H9 (cell line): Measurements from ENCODE around the gene EFCAB11. TPM values are rescaled to one million over a fixed set of nuclear protein-coding genes. Genes with fewer than 3 reads are reported as not detected.

Source experiments
- DNase-seq: peaks from one replicate; pipeline ENCODE4 v3.0.0-alpha.2; 2017
- H2AFZ ChIP-seq: one replicate; pipeline ENCODE4 v1.6.1; 2013; ENCODE audit warnings: mild to moderate bottlenecking, low read length, control low read depth, moderate library complexity
- H2AK5ac ChIP-seq: 2 replicates; pipeline ENCODE4 v1.6.1; 2013; ENCODE audit warnings: low read length, control low read depth, mixed read lengths; ENCODE audit not compliant: insufficient read length
- H2BK120ac ChIP-seq: one replicate; pipeline ENCODE4 v1.6.1; 2013; ENCODE audit warnings: low read depth, mild to moderate bottlenecking, low read length, control low read depth, inconsistent platforms; ENCODE audit not compliant: poor library complexity, severe bottlenecking
- H2BK12ac ChIP-seq: 2 replicates; pipeline ENCODE4 v1.6.1; 2013; ENCODE audit warnings: low read length, control low read depth, mixed read lengths, low read depth; ENCODE audit not compliant: insufficient read length
- H2BK15ac ChIP-seq: 2 replicates; pipeline ENCODE4 v1.6.1; 2013; ENCODE audit warnings: low read depth, low read length, control low read depth
- H2BK20ac ChIP-seq: one replicate; pipeline ENCODE4 v1.6.1; 2013; ENCODE audit warnings: low read depth, mild to moderate bottlenecking, low read length, control low read depth, inconsistent platforms; ENCODE audit not compliant: poor library complexity, severe bottlenecking
- H2BK5ac ChIP-seq: 2 replicates; pipeline ENCODE4 v1.6.1; 2013; ENCODE audit warnings: low read length, control low read depth, mixed read lengths; ENCODE audit not compliant: insufficient read length
- H3K14ac ChIP-seq: 2 replicates; pipeline ENCODE4 v1.6.1; 2013; ENCODE audit warnings: low read length, control low read depth; ENCODE audit not compliant: insufficient read depth
- H3K18ac ChIP-seq: 2 replicates; pipeline ENCODE4 v1.6.1; 2013; ENCODE audit warnings: low read depth, mild to moderate bottlenecking, mixed read lengths, low read length, control low read depth; ENCODE audit not compliant: insufficient read length
- H3K23ac ChIP-seq: 2 replicates; pipeline ENCODE4 v1.6.1; 2013; ENCODE audit warnings: low read length, control low read depth, mixed read lengths, low read depth; ENCODE audit not compliant: insufficient read length
- H3K23me2 ChIP-seq: 2 replicates; pipeline ENCODE4 v1.6.1; 2013; ENCODE audit warnings: low read depth, mild to moderate bottlenecking, mixed read lengths, low read length, control low read depth; ENCODE audit not compliant: insufficient read length, poor library complexity, severe bottlenecking
- H3K27ac ChIP-seq: 2 replicates; pipeline ENCODE4 v1.5.1; 2013; ENCODE audit warnings: low read length, control low read depth, mixed read lengths, low read depth; ENCODE audit not compliant: insufficient read length
- H3K27me3 ChIP-seq: 2 replicates; pipeline ENCODE4 v1.6.1; 2013; ENCODE audit warnings: low read length, control low read depth, inconsistent platforms; ENCODE audit not compliant: insufficient read depth
- H3K4ac ChIP-seq: 2 replicates; pipeline ENCODE4 v1.6.1; 2013; ENCODE audit warnings: low read depth, mild to moderate bottlenecking, control low read depth, inconsistent platforms, low read length, moderate library complexity
- H3K4me1 ChIP-seq: 2 replicates; pipeline ENCODE4 v1.6.1; 2013; ENCODE audit warnings: low read length, control low read depth, inconsistent platforms; ENCODE audit not compliant: insufficient read depth
- H3K4me2 ChIP-seq: 2 replicates; pipeline ENCODE4 v1.6.1; 2013; ENCODE audit warnings: low read length, control low read depth, mixed read lengths; ENCODE audit not compliant: insufficient read length, insufficient read depth
- H3K56ac ChIP-seq: 2 replicates; pipeline ENCODE4 v1.6.1; 2013; ENCODE audit warnings: low read depth, mild to moderate bottlenecking, mixed read lengths, low read length, control low read depth; ENCODE audit not compliant: insufficient read length
- H3K79me1 ChIP-seq: 2 replicates; pipeline ENCODE4 v1.6.1; 2013; ENCODE audit warnings: low read depth, mild to moderate bottlenecking, moderate library complexity, low read length, control low read depth, inconsistent platforms; ENCODE audit not compliant: insufficient read depth, poor library complexity, severe bottlenecking
- H3K79me2 ChIP-seq: 2 replicates; pipeline ENCODE4 v1.6.1; 2013; ENCODE audit warnings: low read length, control low read depth, inconsistent platforms; ENCODE audit not compliant: insufficient read depth
- H3K9ac ChIP-seq: 2 replicates; pipeline ENCODE4 v1.6.1; 2013; ENCODE audit warnings: low read length, control low read depth, mixed read lengths; ENCODE audit not compliant: insufficient read length; ENCODE audit errors: extremely low read depth
- H3K9me3 ChIP-seq: one replicate; pipeline ENCODE4 v1.6.1; 2013; ENCODE audit warnings: low read depth, low read length, inconsistent platforms; ENCODE audit not compliant: control insufficient read depth
- H3T11ph ChIP-seq: one replicate; pipeline ENCODE4 v1.6.1; 2013; ENCODE audit warnings: mild to moderate bottlenecking, low read length, control low read depth, inconsistent platforms
- H4K20me1 ChIP-seq: one replicate; pipeline ENCODE4 v1.6.1; 2013; ENCODE audit not compliant: control insufficient read depth, insufficient read length, insufficient read depth
- H4K5ac ChIP-seq: 2 replicates; pipeline ENCODE4 v1.6.1; 2013; ENCODE audit warnings: low read depth, mild to moderate bottlenecking, mixed read lengths, low read length, control low read depth; ENCODE audit not compliant: insufficient read length
- H4K8ac ChIP-seq: replicated peaks from 2 replicates; pipeline ENCODE4 v1.6.1; 2013; ENCODE audit warnings: low read length, control low read depth, mixed read lengths, low read depth; ENCODE audit not compliant: insufficient read length
- H4K91ac ChIP-seq: 2 replicates; pipeline ENCODE4 v1.6.1; 2013; ENCODE audit warnings: low read depth, mild to moderate bottlenecking, moderate library complexity, mixed read lengths, low read length, control low read depth; ENCODE audit not compliant: insufficient read length
- H3K27ac Mint-ChIP-seq, 3 experiments: 2 replicates in 2 of 3; 3 replicates in 1 of 3; pipeline ENCODE4 v1.8.0; 2020 to 2021; ENCODE audit warnings: mixed read lengths in 3 of 3, mild to moderate bottlenecking in 1 of 3, moderate library complexity in 1 of 3
- H3K27me3 Mint-ChIP-seq: 2 replicates; pipeline ENCODE4 v1.8.0; 2021; ENCODE audit warnings: low read depth, mild to moderate bottlenecking, moderate library complexity, mixed read lengths
- H3K36me3 Mint-ChIP-seq, 3 experiments: 2 replicates in 2 of 3; 3 replicates in 1 of 3; pipeline ENCODE4 v1.8.0; 2020 to 2021; ENCODE audit warnings: low read depth in 3 of 3, mixed read lengths in 3 of 3; ENCODE audit not compliant: insufficient read depth in 1 of 3
- H3K4me1 Mint-ChIP-seq, 2 experiments: 2 replicates each; pipeline ENCODE4 v1.8.0; 2020; ENCODE audit warnings: mixed read lengths in 2 of 2
- H3K4me3 Mint-ChIP-seq, 2 experiments: 2 replicates in 1 of 2; 3 replicates in 1 of 2; pipeline ENCODE4 v1.8.0; 2020 to 2021; ENCODE audit warnings: mild to moderate bottlenecking in 2 of 2, mixed read lengths in 2 of 2, moderate library complexity in 1 of 2
- H3K9me3 Mint-ChIP-seq, 2 experiments: 2 replicates in 1 of 2; 3 replicates in 1 of 2; pipeline ENCODE4 v1.8.0; 2020; ENCODE audit warnings: mild to moderate bottlenecking in 2 of 2, mixed read lengths in 2 of 2, moderate library complexity in 1 of 2
- WGBS: extraction: QIAGEN DNeasy Blood & Tissue Kit; methylation state at CpG from one replicate; pipeline ENCODE4 v1.1.7; 2013; ENCODE audit warnings: missing lambda C conversion rate, low lambda C conversion rate, mixed read lengths; ENCODE audit not compliant: insufficient read length; ENCODE audit errors: extremely low coverage; 5-methylcytosine and 5-hydroxymethylcytosine counted together
- total RNA-seq: library from RNA; stranded (reverse); gene quantifications from 2 replicates; pipeline ENCODE4 v1.2.1, GENCODE V29; 2021
- TF ChIP-seq, protein P1 (sequence below): fragments of 200-600 bp; sonication (generic); conservative IDR thresholded peaks from 3 replicates; pipeline ENCODE4 v1.8.0; 2021; ENCODE audit warnings: antibody characterized with exemption, mild to moderate bottlenecking

EFCAB11 gene
- total RNA-seq, 1 experiment from 2014 or later: 17.4 TPM

DNA sequence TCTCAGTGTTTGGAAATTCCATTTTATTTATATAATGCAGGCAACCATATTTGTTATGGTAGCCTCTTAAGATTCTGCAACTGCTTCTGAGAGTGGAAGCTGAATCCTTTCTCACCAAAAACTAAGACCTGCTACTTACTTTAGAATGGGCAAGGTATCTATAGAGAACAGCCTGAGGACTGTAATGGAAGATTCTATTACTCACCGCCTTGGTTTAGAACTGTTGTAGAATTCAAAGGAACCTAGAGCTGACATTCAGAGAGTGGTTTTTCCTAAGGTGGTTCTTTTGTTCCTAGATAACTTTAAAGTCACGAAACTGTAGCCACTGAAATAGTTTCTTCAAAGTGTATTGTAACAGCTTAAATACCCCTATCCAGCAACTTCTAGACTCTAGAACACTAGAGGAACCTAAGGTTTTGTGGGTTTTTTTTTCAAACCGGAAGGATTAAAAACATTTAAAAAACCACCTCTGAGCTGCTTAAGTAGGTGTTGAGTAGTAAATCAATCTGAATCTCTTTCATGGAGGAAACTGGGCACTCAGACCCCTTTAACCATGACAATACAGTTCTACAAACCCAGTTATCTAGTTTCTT is 5.4 kb upstream of the EFCAB11 start:
- TF ChIP-seq, protein P1, sequence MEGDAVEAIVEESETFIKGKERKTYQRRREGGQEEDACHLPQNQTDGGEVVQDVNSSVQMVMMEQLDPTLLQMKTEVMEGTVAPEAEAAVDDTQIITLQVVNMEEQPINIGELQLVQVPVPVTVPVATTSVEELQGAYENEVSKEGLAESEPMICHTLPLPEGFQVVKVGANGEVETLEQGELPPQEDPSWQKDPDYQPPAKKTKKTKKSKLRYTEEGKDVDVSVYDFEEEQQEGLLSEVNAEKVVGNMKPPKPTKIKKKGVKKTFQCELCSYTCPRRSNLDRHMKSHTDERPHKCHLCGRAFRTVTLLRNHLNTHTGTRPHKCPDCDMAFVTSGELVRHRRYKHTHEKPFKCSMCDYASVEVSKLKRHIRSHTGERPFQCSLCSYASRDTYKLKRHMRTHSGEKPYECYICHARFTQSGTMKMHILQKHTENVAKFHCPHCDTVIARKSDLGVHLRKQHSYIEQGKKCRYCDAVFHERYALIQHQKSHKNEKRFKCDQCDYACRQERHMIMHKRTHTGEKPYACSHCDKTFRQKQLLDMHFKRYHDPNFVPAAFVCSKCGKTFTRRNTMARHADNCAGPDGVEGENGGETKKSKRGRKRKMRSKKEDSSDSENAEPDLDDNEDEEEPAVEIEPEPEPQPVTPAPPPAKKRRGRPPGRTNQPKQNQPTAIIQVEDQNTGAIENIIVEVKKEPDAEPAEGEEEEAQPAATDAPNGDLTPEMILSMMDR: no peak
- no peaks in the 10 kb centered on the region for H3K27me3 Mint-ChIP-seq
- H2BK5ac ChIP-seq: no peak overlapping the region
- H3K23me2 ChIP-seq: peaks cover 15% of the 10 kb centered on the region
- no peaks in the 10 kb centered on the region for H3K79me2 ChIP-seq
- no peaks in the 10 kb centered on the region for H3K27me3 ChIP-seq
- no peak overlapping the region for H2AK5ac ChIP-seq
- no peak overlapping the region for H3K9ac ChIP-seq
- no peak overlapping the region for H3T11ph ChIP-seq
- H2BK15ac ChIP-seq: no peak overlapping the region
- peaks cover 32 to 41% of the 10 kb centered on the region in 2 experiments for H3K4me1 Mint-ChIP-seq
- no peak overlapping the region for H3K27ac ChIP-seq
- H3K27ac Mint-ChIP-seq: no peak overlapping the region; a peak in 1 of 7 replicates
- H2BK20ac ChIP-seq: no peak overlapping the region
- no peak for DNase-seq
- H3K36me3 Mint-ChIP-seq: peaks cover 27 to 44% (median 40%) of the 10 kb centered on the region in 3 experiments
- no peak overlapping the region for H2BK120ac ChIP-seq
- no CpG with 5 or more reads among the region's 3 CpGs for WGBS
- H3K4me1 ChIP-seq: peaks cover 3% of the 10 kb centered on the region; the same call in 1 of the 2 replicates
- no peaks in the 10 kb centered on the region for H3K9me3 Mint-ChIP-seq
- no peaks in the 10 kb centered on the region for H3K9me3 ChIP-seq
- H3K14ac ChIP-seq: no peak overlapping the region
- H4K91ac ChIP-seq: no peak overlapping the region
- H3K23ac ChIP-seq: no peak overlapping the region
- no peak overlapping the region for H3K56ac ChIP-seq
- peaks cover 3% of the 10 kb centered on the region for H3K79me1 ChIP-seq
- H3K4me2 ChIP-seq: no peak overlapping the region
- no peak overlapping the region for H4K5ac ChIP-seq
- no peak overlapping the region for H3K4ac ChIP-seq
- no peak overlapping the region for H2AFZ ChIP-seq
- H3K4me3 Mint-ChIP-seq: no peak overlapping the region
- H4K20me1 ChIP-seq: no peaks in the 10 kb centered on the region
- no peak overlapping the region for H2BK12ac ChIP-seq
- no peak overlapping the region for H3K18ac ChIP-seq
- H4K8ac ChIP-seq: no peak overlapping the region
